Suppressor macrophage treated with lipopolysaccharide for 4 hours (primary cell): ENCODE measurements around the gene PSMC3IP.
A peak's percentile ranks its signal among the peaks of the same experiment; 100 is the strongest.
"Not testable (repeated sequence)": the region's sequence is repeated elsewhere in the genome, so short reads cannot be mapped to it uniquely, and the experiment has no call there.

Source experiments
- DNase-seq: peaks from one replicate; pipeline ENCODE4 v3.0.0-alpha.2; 2020

PSMC3IP gene

GRCh38 chr17:42559075-42559474 is 18.5 kb downstream of the PSMC3IP start:
- DNase-seq = no peak

DNA sequence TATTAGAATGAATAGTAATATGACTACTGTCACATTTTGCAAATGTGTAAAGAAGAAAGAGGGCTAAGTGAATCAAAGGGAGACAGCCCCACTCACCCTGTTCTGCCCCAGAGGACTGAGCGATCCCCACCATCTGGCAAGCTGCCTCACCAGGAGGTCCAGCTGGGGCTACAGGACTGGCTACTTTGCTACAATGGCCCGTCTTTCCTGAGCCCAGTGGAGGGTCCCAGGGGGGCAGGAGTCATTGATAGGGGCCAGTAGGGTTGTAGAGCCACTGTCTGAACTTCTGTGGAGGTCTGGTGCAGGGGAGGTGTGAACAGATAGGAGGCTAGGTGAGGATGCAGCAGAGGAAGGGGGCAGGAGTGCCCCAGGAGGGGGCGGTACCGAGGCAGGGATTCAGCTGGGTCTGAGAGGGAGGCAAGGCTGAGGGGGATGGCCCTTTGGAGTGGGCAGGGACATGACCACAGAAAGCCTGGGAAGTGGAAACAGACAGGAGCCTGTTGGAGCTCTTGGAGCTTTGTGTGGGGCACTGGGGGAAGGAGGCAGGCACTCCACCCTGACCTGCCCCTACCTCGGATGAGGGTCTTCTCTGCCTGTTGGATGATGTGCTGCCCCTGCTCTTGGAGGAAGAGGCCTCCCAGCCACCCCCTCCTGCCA is 21.4 kb downstream of the PSMC3IP start:
- DNase-seq = not testable (repeated sequence)

- no peak for DNase-seq
Measured at GRCh38 chr17:42555122-42555622, 22.4 kb downstream of the PSMC3IP start.

GRCh38 chr17:42554250-42555121 is 23.0 kb downstream of the PSMC3IP start:
- peak; percentile 83 for DNase-seq

GRCh38 chr17:42553866-42554249 is 23.7 kb downstream of the PSMC3IP start:
- no peak for DNase-seq

GRCh38 chr17:42553161-42553818 is 24.2 kb downstream of the PSMC3IP start:
- DNase-seq = no peak

DNA sequence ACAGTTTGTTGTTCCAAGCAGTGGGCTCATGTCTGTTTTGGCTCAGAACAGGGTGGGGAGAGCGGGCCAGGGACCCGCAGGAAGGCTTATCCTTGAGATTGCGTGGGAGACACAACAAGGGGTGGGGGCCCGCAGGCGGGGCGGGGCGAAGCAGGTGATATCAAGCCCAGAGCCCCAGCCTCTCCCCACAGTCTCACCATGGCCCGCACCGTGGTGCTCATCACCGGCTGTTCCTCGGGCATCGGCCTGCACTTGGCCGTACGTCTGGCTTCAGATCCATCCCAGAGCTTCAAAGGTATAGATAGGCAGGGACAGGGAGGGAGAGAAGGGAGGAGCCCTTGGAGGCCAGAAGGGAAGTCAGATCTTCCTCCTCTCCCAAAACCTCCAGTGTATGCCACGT is 24.8 kb downstream of the PSMC3IP start, which contains the start of gene HSD17B1:
Gene HSD17B1, plus strand, starts transcription at position 188 of the 400 bp plus-strand sequence. Its CDS starts 11 bp downstream, at position 199.
- not testable (repeated sequence) for DNase-seq

DNA sequence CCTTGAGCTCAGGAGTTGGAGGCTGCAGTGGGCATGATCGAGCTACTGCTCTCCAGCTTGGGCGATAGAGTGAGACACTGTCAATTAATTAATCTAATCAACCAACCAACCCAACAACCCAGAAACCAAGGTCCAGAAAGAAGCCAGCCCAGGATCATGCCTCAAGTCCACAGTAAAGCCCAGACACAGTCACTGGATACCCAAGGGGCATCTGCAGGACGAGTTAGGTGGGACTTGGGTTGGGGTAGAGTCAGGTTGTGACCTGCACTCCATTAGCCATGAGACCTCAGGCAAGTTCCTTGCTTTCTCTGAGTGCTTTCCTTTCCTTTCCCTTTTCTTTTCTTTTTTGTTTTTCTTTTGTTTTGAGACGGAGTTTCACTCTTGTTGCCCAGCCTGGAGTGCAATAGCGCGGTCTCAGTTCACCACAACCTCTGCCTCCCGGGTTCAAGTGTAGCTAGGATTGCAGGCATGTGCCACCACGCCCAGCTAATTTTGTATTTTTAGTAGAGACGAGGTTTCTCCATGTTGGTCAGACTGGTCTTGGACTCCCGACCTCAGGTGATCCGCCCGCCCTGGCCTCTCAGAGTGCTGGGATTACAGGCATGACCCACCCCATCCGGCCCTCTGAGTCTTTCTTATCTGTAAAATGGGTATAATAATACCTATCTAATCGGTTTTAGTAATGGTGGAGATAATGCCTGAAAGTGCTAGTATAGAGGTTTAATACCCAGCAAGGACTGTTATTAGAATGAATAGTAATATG is 28.4 kb downstream of the PSMC3IP start:
- peak; percentile 19 for DNase-seq

DNA sequence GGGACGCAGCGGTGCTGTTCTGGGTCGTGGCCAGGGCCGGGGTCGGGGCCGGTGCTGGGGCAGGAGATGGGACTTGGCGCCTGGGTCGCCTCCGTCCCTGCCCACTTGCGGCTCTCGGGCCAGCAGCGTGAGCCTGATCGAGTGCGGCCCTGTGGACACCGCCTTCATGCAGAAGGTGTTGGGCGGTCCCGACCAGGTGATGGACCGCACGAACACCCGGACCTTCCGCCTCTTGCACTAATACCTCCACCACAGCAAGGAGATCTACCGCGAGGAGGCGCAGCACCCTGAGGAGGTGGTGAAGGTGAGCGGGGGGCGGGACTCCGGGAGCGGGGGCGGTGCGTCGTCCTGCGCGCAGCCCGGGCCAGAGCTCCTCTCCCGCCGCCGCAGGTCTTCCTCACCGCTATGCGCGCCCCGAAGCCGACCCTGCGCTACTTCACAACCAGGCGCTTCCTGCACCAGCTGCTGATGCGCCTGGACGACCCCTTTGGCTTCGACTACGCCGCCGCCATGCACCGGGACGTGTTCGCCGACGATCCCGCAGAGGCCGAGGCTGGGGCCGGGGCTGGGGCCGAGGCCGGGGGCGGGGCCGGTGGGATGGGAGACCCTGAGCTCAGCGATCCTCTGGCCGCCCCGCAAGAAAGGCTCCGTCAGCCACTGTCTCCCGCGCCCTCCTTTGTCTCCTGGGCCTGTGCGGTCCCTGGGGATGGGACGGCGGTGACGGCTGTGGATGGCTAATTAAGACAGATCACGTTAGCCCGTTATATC is 29.3 kb downstream of the PSMC3IP start:
- no peak for DNase-seq

GRCh38 chr17:42547698-42548069 is 29.8 kb downstream of the PSMC3IP start:
- DNase-seq = no peak

GRCh38 chr17:42547001-42547461 is 30.5 kb downstream of the PSMC3IP start:
- DNase-seq = no peak

- not testable (repeated sequence) for DNase-seq
Measured at GRCh38 chr17:42545755-42546505, 31.6 kb downstream of the PSMC3IP start.

DNA sequence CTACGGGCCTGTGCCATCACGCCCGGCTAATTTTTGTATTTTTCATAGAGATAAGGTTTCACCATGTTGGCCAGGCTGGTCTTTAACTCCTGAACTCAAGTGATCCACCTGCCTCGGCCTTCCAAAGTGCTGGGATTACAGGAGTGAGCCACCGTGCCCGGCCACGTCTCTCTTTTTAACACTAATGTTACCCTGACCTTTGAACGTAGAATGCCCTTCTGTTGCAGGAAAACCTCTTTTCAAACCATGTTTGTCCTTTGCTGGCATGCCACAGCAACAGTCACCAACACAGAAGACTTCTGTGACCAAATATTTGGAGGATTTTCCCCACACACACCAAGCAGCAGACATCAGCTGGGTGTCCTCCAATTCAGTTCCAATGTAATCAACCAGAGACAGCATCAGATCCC is 32.6 kb downstream of the PSMC3IP start:
- DNase-seq = no peak

DNA sequence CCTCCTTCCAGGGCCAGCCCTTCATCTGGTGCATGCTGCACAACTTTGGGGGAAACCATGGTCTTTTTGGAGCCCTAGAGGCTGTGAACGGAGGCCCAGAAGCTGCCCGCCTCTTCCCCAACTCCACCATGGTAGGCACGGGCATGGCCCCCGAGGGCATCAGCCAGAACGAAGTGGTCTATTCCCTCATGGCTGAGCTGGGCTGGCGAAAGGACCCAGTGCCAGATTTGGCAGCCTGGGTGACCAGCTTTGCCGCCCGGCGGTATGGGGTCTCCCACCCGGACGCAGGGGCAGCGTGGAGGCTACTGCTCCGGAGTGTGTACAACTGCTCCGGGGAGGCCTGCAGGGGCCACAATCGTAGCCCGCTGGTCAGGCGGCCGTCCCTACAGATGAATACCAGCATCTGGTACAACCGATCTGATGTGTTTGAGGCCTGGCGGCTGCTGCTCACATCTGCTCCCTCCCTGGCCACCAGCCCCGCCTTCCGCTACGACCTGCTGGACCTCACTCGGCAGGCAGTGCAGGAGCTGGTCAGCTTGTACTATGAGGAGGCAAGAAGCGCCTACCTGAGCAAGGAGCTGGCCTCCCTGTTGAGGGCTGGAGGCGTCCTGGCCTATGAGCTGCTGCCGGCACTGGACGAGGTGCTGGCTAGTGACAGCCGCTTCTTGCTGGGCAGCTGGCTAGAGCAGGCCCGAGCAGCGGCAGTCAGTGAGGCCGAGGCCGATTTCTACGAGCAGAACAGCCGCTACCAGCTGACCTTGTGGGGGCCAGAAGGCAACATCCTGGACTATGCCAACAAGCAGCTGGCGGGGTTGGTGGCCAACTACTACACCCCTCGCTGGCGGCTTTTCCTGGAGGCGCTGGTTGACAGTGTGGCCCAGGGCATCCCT is 34.1 kb downstream of the PSMC3IP start:
- no peak for DNase-seq

GRCh38 chr17:42541041-42541833 is 36.3 kb downstream of the PSMC3IP start:
- no peak for DNase-seq

DNA sequence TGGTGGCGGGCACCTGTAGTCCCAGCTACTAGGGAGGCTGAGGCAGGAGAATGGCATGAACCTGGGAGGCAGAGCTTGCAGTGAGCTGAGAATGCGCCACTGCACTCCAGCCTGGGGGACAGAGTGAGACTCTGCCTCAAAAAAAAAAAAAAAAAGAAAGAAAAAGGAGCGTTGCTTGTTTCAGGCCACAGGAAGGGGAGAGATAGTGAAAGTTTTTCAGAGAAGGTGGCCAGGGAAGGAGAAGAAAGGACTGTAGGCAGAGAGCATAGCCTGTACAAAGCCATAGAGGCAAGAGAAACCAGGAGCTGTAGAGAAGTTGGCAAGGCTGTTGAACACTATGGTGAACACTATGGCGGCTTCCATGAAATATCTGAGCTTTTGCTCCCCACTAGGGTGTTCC is 37.0 kb downstream of the PSMC3IP start:
- DNase-seq = not testable (repeated sequence)

DNA sequence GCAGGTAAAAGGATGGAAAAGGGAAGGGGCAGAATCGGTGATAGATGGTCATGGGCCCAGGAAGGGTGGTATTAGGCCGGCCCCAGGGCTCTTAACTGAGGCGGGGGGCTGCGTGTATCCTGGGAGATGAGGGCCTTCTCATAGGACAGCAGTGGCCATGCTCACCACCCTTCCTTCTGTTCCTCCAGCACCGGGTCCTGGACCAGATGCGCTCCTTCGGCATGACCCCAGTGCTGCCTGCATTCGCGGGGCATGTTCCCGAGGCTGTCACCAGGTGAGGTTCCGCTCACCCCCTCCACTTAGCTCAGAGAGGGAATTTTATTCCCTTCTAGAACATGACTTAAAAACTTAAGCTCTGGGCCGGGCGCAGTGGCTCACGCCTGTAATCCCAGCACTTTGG is 39.0 kb downstream of the PSMC3IP start:
- DNase-seq = no peak

- DNase-seq = no peak
Measured at GRCh38 chr17:42537826-42538451, 39.6 kb downstream of the PSMC3IP start.
